GM19238 (cell line): Measurements from ENCODE around the gene CCDC192.
"Not testable (repeated sequence)": the region's sequence is repeated elsewhere in the genome, so short reads cannot be mapped to it uniquely, and the experiment has no call there.

Experiments used
- DNase-seq: peaks from one replicate; pipeline ENCODE4 v3.0.0; 2011; ENCODE audit warnings: low spot score; ENCODE audit not compliant: insufficient read length

CCDC192 gene

DNA sequence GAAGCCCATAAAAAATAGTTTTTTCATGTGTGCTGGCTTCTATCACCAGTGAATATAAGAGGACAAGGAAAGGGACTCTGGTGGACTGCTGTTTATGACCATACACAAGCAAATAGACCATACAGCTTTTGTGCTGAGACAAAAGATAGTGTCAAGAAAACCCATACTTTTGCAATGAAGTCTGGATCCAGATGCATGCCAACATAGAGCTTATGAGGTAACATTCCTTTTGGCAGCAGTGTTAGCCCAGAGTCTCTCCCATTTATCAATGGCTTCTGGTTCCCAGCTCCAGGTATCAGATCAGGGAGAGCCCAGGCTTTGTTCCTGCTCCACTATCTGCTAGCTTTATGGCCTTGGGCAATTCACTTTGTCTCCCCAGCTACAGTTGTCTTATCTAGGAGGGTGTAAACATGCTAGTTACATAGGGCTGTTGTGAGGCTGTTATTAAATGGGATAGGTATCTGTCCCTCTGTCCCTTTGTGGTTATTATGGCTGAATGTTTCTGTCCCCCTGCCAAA is 55.6 kb downstream of the CCDC192 start:
- no peak for DNase-seq

DNA sequence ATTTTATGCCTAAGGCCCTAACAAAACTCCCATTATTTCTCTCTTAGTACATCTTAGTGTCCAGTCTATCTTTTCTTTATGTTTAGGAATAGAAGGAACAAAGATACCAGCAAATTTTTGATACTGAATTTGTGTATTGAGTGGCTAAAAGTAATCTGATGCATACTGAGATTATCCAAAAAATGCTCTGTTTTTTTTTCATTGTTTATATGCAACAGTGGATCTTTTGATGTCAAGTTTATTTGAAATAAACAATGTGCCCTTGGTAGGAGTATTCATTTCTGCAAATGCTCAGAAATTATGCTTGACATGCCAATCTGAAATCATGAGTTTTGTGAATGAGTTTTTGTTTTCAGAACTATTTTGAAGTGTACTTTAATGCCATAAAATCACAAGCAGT is 58.7 kb downstream of the CCDC192 start:
- DNase-seq: no peak

DNA sequence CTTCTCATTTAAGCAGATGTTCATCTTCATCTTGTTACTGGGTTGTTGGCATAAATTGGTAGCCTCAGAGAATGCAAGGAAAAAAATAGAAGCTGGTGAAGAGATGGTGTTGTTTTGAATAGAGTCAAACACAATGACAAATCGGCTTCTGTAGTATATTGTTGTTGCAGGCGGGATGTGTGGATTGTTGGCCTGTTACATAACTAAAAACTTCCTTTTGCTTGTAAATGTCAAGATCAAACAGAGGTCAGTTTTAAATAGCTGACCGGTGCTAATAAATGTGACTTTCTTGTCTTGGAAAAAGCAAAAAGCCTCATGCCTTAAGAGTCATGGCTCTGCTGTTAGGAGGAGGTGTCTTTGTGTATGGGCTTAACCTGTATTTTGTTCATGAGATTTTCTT is 59.2 kb downstream of the CCDC192 start:
- DNase-seq: no peak

DNA sequence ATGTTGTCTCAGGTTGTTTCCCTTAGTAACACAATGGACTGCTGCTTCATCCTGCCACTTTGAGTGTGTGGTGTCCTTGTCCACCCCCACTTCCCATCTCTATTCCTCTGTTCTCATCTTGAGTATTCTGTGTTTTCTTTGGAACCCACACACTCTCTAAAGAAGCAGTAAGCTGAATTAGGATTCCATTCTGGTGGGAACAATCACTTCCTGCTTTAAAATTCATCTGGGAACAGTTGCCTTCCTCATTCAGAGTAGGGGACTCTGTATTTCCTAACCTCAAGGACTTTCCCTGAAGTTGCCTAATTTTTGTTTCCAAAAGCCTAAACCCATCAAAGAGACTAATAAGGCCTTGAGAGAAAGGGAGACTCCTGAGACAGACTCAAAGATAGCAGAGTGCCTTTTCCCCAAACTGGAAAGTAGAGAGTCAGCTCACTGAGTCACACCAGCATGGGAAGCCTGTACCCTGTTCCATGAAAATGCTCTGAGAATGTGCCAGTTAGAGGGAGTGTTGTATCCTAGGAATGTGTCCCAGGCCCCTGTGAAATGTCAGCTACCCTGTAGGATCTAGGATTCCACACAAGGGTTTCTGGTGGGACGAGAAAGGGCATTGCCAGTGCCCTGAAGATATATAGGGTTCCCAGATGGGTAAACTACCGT is 63.6 kb downstream of the CCDC192 start:
- DNase-seq: no peak

DNA sequence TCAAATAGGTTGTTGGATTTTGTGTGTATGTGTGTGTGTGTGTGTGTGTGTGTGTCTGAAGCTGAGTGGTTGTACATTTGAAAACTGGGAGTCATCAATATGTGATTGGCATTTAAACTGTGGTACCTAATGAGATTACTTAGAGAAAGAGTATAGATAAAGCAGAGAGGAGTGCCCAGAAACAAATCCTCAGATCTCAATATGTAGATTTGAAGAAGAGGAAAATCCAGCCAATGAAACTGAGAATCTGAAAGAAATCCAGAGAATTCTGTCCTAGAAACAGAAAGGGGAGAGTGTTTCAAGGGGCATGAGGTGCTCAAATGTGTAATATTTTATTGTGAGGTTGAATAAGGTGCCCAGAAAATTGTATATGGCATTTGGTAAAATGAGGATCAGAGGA is 66.2 kb downstream of the CCDC192 start:
- no peak for DNase-seq

DNA sequence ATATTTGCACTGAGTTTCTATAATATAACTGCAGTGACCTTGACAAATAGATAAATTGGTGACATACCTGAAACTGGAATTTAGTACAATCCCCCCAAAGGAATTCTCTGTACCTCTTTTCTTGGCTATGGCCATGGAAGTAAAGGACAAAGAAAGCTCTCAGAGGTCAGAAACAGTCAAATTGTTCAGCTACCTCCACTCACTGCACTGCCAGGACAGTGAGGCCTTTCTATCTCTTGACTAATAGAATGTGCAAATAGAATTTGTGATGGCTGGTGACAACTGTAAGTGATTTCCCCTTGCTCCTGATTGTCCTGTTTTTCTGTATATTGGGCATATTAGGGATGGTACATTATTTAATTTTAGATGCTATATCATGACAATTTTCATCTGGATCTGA is 67.1 kb downstream of the CCDC192 start:
- no peak for DNase-seq

DNA sequence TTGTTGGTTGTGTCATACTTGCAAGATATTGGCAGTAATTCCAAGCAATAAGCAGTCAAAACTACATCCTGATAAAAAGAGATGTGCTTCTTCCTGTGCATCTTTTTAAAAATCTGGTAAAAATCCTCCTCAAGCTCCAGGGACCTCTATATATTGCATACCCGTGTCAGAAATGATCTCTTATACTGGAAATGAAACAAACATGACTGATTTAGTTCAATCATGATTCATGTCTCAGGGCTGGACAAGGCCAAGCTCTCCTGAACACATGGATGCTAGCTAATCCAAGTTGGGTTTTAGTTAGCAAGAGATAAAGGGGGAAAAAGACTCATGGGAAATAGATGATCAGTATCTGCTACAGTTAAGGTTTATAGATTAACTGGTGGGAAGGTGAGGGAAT is 69.3 kb downstream of the CCDC192 start:
- no peak for DNase-seq

DNA sequence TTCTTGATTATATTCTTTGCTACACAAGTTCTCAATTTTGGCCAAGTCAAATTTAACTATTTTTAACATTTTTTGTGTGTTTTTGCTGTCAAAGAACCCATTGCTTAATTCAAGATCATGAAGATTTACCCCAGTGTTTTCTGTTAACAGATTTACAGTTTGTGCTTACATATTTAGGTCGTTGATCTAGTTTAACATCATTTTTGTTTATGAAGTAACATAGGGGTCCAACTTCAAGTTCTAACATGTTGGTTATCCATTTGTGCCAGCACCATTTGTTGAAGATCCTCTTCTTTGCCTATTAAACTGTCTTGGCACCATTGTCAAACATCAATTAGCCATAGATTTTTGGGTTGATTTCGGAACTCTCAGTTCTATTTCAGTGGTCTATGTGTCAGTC is 71.0 kb downstream of the CCDC192 start:
- no peak for DNase-seq

DNA sequence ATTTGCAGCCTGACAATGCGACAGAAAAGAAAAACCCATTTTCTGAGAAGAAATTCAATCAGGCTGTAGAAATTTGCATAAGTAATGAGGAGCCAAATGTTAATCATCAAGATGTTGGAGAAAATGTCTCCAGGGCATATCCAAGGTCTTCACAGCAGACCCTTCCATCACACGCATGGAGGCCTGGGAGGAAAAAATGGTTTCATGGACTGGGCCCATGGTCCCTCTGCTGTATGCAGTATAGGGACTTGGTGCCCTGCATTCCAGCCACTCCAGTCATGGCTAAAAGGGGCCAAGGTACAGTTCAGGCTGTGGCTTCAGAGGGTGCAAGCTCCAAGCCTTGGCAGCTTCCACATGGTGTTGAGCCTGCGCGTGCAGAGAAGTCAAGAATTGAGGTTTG is 73.3 kb downstream of the CCDC192 start:
- DNase-seq: no peak

DNA sequence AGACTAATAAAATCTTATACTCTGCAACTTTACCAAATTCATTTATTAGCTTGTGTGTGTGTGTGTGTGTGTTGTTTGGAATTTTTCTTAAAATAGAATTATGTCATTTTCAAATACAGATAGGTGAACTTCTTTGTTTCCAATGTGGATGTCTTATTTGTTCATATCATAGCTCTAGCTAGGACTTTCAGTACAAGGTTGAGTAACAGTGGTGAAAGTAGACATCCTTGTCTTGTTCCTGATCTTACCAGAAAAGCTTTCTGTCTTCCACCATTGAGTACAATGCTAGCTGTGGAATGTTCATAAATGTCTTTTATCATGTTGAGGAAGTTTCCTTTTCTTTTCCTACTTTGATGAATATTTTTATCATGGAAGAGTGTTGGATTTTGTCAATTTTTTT is 74.8 kb downstream of the CCDC192 start:
- DNase-seq: no peak

DNA sequence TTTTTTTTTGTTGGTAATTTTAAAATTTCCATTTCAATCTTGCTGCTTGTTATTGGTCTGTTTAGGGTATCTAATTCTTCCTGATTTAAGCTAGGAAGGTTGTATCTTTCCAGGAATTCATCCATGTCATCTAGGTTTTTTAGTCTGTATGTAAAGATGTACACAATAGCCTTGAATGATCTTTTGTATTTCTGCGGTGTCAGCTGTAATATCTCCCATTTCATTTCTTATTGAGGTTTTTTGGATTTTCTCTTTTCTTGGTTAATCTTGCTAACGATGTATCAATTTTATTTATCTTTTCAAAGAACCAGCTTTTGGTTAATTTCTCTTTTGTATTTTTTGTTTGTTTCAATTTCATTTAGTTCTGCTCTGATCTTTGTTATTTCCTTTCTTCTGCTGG is 79.3 kb downstream of the CCDC192 start:
- not testable (repeated sequence) for DNase-seq

DNA sequence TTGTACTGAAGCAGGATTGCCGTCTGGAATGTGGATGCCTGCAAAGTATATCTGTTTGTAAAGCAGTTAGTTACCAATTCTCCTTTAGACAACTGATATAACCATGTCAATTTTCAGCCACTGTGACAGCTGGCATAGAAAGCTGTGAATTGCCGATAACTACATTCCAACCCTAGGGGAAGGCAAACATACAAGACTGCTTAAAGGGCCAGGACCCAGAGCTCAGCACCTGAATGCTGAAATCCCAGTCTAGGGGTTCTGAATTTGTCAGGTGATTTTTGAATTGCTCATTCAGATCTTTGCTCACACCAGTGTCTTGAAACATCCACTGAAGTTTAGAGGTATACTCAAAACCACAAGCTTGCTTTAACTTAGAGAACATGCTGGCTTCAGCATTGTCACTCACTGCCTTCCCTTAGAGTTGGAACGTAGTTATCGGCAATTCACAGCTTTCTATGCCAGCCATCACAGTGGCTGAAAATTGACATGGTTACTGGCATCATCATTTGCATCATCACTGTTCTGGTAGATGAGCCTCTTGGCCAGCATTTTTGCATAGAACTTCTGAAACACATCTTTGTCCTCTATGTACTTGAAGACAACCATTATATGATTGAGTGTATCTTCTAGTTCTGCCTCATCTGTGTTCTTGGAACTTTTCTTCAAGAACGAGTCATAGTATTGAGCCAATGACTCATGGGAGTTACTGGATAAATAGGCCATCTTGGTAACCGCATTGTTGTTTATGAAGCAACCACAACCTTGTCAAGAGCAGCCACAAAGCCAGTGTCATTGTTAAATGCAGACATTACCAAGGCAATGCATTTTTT is 82.1 kb downstream of the CCDC192 start:
- no peak for DNase-seq

DNA sequence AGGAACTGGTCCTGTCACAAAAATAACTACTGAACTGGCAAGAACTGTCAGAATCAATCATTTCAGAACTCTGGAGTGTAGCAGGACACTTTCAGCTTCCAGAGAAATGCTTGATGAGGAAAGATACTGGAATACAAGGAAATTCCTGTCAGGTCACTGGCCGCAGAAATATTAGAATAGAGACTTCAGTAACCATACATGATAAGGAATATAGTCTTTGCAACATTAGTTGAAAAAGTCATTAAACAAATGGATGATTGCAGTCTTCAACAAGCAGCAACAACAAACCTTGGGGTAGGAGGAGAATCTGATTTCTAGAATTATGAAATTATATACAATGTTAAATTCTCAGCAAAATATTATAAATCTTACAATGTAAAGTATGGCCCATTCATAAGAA is 88.2 kb downstream of the CCDC192 start:
- no peak for DNase-seq

DNA sequence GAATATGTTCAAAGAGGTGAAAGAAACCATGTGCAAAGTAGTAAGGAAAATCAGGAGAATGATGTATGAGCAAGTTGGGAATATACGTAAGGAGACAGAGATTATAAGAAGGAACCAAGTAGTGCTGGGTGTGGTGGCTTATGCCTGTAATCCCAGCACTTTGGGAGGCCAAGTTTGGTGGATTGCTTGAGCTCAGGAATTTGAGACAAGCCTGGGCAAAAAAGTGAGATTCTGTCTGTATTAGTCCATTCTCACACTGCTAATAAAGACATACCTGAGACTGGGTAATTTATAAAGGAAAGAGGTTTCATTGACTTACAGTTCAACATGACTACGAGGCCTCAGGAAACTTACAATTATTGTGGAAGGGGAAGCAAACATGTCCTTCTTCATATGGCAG is 88.7 kb downstream of the CCDC192 start:
- not testable (repeated sequence) for DNase-seq

DNA sequence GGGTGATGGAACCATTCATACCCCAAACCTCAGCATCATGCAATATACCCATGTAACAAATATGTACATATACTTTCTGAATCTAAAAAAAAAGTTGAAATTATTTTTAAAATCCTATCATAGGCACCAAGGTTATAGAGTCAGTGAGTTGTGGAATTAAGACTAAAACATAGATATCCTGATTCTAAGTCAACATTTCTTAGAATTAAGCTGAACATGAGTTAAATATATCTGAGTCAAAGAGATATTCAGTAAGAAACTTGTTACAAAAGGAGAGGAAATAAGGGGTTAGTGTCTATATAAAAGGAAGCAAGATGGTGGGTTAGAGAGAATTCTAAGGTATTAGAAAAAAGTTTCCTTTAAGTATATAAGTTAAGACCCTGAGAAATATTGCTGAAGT is 89.9 kb downstream of the CCDC192 start:
- no peak for DNase-seq

DNA sequence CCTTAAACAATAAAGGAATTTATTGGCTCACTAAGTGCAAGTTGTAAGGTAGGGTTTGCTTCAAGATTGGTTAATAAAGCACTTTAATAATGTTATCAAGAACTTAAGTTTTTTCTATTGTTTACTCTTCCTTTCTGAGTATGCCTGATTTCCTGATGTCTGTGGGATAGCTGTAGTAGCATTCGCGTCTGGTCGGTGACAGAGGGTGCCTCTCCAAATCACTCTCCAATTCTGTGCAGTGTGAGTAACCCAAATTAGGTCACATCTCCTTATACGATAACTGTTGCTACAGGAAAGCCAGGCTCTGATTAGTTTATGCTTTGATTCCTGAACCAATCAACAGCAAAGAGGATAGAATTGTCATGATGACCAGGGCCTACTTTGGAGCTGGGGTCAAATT is 90.7 kb downstream of the CCDC192 start:
- DNase-seq: no peak

DNA sequence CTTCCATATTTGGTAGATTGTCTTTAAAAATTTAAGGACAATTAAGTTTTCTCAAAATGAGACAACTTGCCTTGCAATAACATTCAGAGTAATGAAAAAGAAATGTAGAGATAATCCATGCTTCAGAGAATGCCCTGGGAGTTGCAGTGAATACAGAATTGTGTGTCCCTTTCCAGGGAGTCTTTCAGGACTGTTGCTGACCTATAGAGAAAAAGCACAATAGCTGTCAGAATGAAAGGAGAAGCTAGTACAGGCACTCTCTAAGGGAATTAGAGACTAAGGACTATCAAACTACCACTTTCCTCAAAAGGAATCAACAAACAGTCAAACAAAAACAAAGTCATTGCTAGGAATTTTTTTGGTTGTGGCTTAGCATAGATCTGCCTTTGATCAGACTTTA is 93.0 kb downstream of the CCDC192 start:
- DNase-seq: no peak

DNA sequence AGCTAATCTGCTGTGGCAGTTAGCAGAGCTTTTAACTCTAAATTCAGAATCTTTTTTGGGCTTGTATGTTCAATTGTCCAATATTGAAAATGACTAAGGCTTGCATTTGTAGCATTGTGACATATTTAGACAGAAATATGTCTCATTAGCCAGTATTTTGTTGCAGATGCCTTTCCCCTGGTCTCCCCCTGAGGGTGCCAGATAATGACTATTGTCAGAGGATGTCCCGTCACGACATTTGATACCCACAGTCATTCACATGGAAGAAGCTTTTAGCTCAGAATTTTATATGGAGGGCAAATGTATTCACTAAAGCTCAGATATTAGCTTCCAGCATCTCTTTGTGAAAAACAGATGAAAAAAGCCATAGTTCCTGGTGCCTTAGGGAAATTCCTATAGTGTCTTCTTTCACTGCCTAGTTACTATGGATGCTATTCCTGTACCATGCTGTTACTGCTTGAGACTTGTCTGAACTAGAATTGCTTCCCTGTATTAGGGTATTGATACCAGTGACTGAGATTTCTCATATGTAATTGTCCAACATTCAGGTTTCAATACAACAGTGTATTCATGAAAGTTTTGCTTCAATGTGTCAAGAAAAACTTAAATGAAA is 96.2 kb downstream of the CCDC192 start:
- DNase-seq: no peak

DNA sequence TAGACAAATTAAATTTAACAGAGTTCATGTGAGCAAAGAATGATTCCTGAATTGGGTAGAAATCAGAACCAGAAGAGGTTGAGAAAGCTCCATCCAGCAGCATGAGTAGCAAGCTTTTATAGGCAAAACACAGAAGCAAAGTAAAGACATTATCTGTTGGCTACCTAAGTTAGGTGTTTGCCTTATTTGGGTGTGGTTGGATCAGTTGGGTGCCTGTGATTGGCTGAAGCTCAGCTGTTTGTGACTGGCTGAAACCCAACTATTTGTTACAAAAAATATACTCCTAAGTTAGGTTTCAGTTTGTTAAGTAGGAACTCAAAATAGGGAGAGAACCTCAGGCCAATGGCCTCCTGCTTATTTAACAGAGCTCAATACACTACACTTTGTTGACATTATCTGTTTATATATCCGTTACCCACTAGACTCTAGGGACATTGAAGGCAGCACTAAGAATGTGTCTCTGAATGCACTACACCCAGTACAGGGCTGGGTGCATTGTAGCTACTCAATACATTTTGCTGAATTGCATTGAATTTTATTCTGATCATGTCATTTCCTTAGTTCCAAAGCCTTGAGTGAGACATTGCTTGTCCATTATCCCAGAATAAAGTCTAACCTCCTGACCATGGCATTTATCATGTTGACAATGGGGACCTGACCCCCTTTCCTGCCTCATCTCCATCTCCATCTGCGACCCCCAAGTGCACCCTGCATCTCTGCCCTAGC is 98.7 kb downstream of the CCDC192 start:
- DNase-seq: no peak

DNA sequence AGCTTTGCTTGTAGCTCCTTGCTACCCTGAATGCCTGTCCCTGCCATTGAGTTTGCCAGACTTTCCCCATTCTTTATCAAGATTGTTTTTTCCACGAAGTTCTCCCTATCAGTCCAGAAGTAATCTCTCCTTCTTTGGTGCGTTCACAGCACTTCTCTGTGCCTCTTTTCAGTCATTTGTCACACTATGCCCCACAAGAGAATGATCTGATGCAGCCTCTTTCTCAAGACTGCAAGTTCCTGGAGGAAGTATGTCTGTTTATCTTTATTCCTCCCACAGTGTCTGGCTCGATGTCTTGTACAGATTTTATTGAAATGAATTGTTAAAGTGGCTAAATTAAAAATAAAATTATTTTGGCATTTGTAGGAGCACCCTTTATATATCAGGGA is 99.3 kb downstream of the CCDC192 start:
- no peak for DNase-seq

DNA sequence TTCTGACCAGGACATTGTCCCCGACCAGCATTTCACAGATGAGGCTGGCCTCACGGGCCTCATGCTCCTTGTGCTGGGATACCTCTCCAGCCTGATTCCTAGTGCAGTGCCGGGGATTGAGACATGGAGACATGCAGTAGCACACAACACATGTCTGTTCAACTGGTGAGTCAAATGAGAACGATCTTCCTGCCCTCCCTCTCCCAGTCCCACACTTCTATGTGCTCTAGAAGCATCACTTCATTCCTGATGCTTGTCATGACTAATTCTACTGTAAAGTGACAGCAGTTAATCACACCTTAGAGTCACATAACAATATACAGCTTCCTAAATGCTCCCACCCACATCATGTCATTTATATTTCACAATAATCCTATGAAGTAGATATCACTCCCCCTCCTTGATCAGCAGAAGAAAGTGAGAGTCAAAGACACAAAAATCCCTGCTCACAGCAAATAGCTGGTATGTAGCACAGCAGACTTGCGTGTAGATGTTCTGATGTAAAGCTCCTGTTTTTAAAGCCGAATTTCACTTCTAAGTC is 101.8 kb downstream of the CCDC192 start:
- DNase-seq: no peak

DNA sequence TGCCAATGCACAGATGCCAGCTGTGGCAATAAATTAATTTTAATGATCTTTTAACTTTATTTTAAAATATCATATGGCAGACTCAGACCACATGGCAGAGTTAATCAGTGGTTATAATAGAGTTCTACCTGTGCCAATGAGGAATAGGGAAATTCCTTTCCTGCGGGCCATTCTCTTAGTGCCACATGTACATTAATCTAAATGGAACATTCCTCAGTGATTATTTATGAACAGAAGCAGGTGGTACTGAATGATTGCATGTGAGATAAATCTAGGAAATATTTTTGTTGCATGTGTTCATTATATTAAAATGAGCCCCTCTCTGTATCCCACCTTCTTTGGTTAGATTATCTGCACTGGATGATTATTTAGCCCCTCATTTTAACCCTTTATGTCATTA is 102.3 kb downstream of the CCDC192 start:
- no peak for DNase-seq
